Fibroblast of mammary gland (primary cell): ENCODE data around the gene BPIFB4.

Source experiments
- DNase-seq: peaks from one replicate; pipeline ENCODE4 v3.0.0-alpha.2; 2010; ENCODE audit warnings: low read depth
- H3K4me3 ChIP-seq: 2 replicates; pipeline ENCODE4 v1.5.1; 2011; ENCODE audit warnings: low read depth, mild to moderate bottlenecking, low read length, moderate library complexity; ENCODE audit not compliant: control insufficient read depth
- TF ChIP-seq, protein P1 (sequence below): conservative IDR thresholded peaks from 2 replicates; pipeline ENCODE4 v1.5.1; 2011; ENCODE audit warnings: low read depth, low read length, inconsistent platforms; ENCODE audit not compliant: control insufficient read depth, insufficient read depth

BPIFB4 gene

DNA sequence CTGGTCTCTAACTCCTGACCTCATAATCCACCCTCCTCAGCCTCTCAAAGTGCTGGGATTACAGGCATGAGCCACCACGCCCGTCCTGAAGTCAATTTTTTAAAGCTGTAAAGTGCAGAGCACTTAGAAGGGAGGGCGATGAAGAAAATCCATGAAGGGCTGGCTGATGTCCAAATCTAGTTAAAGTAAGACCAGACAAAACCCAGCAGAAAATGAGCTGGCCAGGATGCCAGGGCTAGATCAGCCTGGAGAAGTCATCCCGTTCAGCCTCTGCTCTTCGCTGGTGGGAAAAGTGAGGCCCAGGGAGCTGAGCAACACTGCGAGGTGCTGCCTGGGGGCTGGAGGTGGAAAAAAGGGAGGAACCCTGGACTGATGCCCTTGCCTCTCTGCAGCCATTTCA is 3.1 kb downstream of the BPIFB4 start:
- no peak for DNase-seq
- no peak overlapping the region for H3K4me3 ChIP-seq
- TF ChIP-seq, protein P1, sequence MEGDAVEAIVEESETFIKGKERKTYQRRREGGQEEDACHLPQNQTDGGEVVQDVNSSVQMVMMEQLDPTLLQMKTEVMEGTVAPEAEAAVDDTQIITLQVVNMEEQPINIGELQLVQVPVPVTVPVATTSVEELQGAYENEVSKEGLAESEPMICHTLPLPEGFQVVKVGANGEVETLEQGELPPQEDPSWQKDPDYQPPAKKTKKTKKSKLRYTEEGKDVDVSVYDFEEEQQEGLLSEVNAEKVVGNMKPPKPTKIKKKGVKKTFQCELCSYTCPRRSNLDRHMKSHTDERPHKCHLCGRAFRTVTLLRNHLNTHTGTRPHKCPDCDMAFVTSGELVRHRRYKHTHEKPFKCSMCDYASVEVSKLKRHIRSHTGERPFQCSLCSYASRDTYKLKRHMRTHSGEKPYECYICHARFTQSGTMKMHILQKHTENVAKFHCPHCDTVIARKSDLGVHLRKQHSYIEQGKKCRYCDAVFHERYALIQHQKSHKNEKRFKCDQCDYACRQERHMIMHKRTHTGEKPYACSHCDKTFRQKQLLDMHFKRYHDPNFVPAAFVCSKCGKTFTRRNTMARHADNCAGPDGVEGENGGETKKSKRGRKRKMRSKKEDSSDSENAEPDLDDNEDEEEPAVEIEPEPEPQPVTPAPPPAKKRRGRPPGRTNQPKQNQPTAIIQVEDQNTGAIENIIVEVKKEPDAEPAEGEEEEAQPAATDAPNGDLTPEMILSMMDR, result no peak

DNA sequence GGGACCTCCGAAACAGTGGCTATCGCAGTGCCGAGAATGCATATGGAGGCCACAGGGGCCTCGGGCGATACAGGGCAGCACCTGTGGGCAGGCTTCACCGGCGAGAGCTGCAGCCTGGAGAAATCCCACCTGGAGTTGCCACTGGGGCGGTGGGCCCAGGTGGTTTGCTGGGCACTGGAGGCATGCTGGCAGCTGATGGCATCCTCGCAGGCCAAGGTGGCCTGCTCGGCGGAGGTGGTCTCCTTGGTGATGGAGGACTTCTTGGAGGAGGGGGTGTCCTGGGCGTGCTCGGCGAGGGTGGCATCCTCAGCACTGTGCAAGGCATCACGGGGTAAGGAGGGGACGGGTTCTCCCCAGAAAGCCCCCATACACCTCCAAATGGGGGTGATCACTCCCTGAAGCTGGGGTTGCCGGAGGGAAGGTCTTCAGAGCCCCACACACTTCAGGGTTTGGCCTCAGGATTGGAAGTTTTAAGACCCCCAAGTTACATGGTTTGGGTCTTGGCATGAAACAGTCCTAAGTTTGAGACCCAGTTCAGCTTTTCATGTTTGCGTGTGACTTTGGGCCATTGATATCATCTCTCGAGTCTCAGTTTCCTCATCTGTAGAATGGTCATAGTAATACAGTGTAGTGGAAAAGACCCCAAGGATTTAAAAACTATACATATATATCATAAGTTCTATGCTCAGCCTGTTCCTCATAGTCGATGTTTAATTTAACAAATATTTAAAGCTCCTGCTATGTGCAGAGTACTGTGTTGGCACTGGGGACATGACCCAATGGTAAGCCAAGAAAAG is 4.3 kb downstream of the BPIFB4 start:
- H3K4me3 ChIP-seq, result no peak overlapping the region
- TF ChIP-seq, protein P1, result no peak
- no peak for DNase-seq

DNA sequence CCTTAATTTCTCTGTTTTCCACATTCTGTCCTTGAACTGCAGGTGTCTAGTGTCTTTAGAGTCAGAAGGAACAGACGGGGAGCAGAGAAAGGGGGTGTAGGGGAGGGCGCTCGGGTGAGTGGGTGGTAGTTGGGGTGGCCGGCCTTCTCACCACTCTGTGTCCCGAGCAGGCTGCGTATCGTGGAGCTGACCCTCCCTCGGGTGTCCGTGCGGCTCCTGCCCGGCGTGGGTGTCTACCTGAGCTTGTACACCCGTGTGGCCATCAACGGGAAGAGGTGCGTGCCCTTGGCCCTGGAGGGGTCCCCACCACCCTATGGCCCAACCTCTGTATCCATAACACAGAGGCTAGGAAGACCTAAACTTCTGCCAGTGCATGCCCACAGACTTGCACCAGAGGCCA is 5.3 kb downstream of the BPIFB4 start:
- TF ChIP-seq, protein P1, result no peak
- no peak overlapping the region for H3K4me3 ChIP-seq
- DNase-seq, result no peak

DNA sequence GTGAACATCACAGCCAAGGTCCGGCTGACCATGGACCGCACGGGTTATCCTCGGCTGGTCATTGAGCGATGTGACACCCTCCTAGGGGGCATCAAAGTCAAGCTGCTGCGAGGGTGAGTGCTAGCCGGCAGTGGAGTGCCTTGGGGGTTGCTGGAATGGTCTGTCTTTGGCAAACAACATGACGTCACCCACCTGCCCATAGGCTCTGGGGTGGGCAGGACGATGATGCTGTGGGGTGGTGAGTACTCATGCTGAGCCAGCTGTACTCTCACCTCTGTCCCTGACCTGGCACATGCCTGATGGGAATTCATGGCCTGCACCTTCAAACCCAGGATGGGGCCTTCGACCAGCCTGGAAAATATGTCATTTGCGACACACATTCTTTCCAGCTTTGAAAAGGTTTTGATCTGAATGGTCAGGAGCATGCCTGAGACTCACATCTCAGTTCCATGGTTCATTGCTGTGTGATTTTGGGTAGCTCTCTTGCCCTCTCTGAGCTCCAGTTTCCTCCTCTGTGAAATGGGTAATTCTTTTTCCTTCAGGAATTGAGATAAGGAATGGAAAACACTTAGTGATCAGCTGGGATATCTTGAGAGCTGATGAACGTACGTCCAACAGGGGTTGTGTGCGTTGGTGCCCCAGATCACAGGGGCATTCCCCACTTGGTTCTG is 6.7 kb downstream of the BPIFB4 start:
- no peak overlapping the region for H3K4me3 ChIP-seq
- TF ChIP-seq, protein P1, result no peak
- no peak for DNase-seq

DNA sequence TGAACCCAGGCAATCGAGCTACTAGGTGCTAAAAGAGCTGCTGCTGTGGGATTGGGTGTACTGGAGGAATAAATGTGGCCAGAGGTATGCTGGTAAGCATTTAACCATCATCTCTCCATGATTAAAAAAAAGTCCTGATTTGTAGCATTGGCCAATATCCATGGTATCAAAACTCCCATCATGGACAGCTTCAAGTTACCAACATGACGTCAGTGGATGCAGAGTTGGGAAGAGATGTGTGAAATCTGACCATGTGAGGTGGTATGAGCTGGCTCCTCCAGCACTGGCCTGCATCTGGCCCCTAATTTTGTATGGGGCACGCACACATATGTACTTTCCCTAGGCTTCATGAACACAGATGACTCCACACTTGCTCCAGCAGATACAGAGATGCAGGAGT is 11.7 kb downstream of the BPIFB4 start:
- no peak overlapping the region for H3K4me3 ChIP-seq
- TF ChIP-seq, protein P1, result no peak
- no peak for DNase-seq

DNA sequence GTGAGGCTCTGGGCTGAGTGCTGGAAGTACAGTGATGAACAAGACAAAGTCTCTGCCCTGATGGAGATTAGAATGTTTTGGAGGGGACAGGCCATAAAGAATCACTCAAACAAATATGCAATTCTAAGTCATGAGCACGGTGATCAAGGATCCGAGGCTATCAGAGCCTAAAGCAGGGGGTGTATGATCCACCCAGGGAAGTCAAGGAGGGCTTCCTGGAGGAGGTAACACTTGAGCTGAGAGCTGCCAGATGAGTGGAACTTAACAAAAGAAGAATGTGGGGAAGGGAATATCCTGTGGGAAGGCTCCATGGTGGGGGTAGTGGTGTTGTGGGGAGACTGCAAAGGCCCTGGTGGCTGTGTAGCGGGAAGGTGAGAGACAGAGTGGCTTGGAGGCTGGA is 12.2 kb downstream of the BPIFB4 start:
- no peak overlapping the region for H3K4me3 ChIP-seq
- no peak for DNase-seq
- TF ChIP-seq, protein P1, result no peak
